Naive thymus-derived CD8-positive, alpha-beta T cell (primary cell): ENCODE measurements around the gene NEURL1. TPM values are rescaled to one million over a fixed set of nuclear protein-coding genes. Genes with fewer than 3 reads are reported as not detected.
"Not testable (repeated sequence)": the region's sequence is repeated elsewhere in the genome, so short reads cannot be mapped to it uniquely, and the experiment has no call there.

Experiments
- ATAC-seq, 2 donors: fragments of 150-1000 bp; cut with Tn5 transposase in 1 of 2; sonication (Bioruptor Pico), chemical (Tn5 transposase) in 1 of 2; 1 replicate in 1 of 2; 2 replicates in 1 of 2; pipeline ENCODE4 v1.10.0; 2021; ENCODE audit warnings: mild to moderate bottlenecking in 2 of 2, moderate library complexity in 2 of 2
- POLR2A ChIA-PET: fragments of 350-600 bp; sonication (Branson Sonifier 250); formaldehyde crosslinking; loops from one replicate; lab custom pipeline; 2021; ENCODE audit warnings: antibody characterized with exemption; lab: Charles Lee
- DNase-seq, 10 donors: peaks; one replicate each; pipeline versions ENCODE4 v3.0.0 to v3.0.0-alpha.2; 2020 to 2022
- H3K27ac Mint-ChIP-seq, 10 donors: one replicate each; pipeline ENCODE4 v1.8.0; 2020 to 2022; ENCODE audit warnings: mild to moderate bottlenecking in 10 of 10, mixed read lengths in 10 of 10, moderate library complexity in 4 of 10, inconsistent platforms in 1 of 10
- H3K27me3 Mint-ChIP-seq, 5 donors: one replicate each; pipeline ENCODE4 v1.8.0; 2021 to 2022; ENCODE audit warnings: mixed read lengths in 5 of 5
- H3K36me3 Mint-ChIP-seq, 3 donors: one replicate each; pipeline ENCODE4 v1.8.0; 2020 to 2022; ENCODE audit warnings: mixed read lengths in 3 of 3, mild to moderate bottlenecking in 2 of 3, inconsistent platforms in 1 of 3
- H3K4me1 Mint-ChIP-seq, 4 donors: one replicate each; pipeline ENCODE4 v1.8.0; 2021 to 2022; ENCODE audit warnings: mixed read lengths in 4 of 4
- H3K4me3 Mint-ChIP-seq, 10 donors: one replicate each; pipeline ENCODE4 v1.8.0; 2020 to 2022; ENCODE audit warnings: mild to moderate bottlenecking in 10 of 10, mixed read lengths in 10 of 10, moderate library complexity in 6 of 10, inconsistent platforms in 1 of 10
- H3K9me3 Mint-ChIP-seq, 9 donors: one replicate each; pipeline ENCODE4 v1.8.0; 2020 to 2022; ENCODE audit warnings: mixed read lengths in 9 of 9, mild to moderate bottlenecking in 3 of 9, inconsistent platforms in 1 of 9, moderate library complexity in 1 of 9
- polyA plus RNA-seq, 3 donors: library from polyadenylated mRNA; unstranded; fragments of 300-500 nt; fragmentation: Illumina TruSeq; gene quantifications; one replicate each; pipeline ENCODE4 v1.2.3, GENCODE V29; 2021
- total RNA-seq, 8 experiments: library from RNA in 2 of 8; stranded (reverse) in 2 of 8; gene quantifications; one replicate each; pipeline ENCODE4 v1.2.3 and lab custom pipeline; 2021 to 2026

NEURL1 gene
- total and polyA plus RNA-seq, 5 experiments from 2014 or later: 0.17 to 1.3 (median 0.73) TPM

DNA sequence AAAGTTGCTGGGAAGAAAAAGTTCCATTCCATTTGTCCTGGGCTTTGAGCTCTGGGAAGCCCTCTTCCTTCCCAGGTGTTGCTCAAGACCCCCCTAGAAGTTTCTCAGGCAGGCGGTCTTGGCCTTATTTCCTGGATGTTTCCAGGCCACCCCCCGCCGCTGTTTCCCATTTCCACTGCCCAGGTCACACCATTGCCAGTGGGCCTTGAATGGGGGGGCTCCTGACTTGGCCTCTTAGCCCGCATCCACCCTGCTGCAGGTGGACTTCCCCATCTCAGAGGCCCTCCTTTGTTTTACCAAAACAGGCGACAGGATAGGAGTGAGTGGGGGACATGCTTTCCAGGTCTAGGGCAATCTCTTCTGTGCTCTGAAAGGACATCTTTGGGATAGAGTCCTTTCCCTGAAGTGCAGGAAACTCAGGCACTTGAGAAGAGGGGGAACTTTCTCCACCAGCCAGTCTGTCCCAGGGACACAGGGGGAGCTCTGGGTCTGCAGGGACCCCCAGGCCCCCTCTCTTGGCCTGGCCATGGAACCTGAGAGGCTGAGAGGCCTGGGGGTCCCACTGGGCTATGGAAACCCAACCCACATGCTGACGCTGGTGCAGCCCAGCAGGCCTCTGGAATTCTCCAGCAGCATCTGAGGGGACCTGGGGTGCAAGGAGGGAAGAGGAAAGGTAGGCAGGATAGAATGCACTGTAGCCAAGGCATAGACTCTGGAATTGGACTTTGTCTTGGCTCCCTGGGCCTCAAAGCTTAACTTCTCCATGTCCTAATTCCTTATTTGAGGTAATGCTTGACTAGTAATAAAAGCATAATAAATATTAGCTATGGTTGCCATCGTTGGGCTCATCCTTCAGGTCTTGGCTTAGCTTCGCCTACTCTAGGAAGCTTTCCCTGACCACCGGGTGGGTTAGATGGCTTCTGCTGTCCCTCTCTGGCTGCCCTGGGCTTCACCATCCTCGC lies 17.6 kb downstream of the NEURL1 start:
- Mint-ChIP-seq H3K27me3 (peaks cover 0 to 17% (median 0%) of the 10 kb centered on the region in 5 donors), H3K4me3 (no peak overlapping the region), H3K4me1 (peaks cover 0 to 6% (median 4%) of the 10 kb centered on the region in 4 donors), H3K9me3 (no peaks in the 10 kb centered on the region), H3K27ac (no peak overlapping the region), H3K36me3 (no peaks in the 10 kb centered on the region)
- DNase-seq (peak in 1 of 10 donors; percentile 49), ATAC-seq (no peak)
- POLR2A ChIA-PET: no interaction called here

DNA sequence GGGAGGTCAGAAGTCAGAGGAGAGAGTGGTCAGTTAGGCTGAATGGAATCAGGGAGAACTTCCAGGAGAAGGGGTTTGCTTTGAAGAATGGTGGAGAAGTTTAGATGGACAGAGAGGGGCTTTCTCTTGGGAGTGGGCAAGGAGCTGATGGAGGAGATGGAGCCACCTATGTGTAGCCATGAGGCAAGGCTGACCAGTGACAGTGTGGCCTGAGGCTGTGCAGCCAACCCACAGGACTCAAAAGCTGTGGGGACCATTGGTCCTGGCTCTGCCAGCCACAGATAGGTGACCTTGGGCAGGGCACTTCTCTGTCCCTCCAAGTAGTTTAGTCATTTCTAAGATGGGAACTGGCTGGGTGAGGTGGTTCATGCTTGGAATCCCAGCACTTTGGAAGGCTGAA lies 18.7 kb downstream of the NEURL1 start:
- H3K36me3 Mint-ChIP-seq: no peaks in the 10 kb centered on the region
- no peak for ATAC-seq
- H3K4me1 Mint-ChIP-seq: peaks cover 0 to 6% (median 4%) of the 10 kb centered on the region in 4 donors

DNA sequence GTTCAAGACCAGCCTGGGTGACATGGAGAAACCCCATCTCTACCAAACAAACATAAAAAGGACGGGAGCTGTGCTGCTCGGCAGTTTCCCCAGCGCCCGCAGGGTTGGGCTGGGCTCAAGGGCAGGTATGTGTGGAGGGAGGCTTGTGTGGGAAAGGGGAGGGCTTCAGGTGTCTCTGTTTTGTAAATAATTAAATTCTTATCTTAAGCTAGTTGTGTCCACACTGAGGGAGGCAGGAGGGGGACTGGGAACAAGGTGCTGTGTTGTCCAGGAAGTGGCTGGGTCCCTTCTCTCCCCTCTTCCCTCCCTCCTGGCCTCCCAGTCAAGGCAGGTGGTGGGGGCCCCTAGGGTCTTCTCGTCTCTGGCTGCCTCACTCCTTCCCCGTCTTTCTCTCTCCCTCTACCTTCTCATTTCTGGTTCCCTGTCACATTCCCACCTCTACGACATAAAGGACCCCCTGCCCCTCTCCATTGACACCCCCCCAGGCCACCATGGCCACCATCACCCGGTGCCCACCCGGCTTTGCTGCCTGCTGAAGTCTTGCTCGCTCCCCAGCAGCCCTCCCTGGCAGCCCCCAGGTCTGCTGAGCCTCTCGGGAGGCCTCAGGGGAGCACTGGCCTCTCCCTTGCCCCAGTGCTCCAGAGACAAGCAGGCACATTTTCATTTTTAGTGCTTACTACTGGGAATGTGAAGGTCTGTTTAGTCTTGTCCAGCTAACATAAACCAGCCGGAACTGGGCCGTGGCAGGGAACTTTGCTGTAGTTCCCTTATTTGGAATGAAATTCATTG lies 19.3 kb downstream of the NEURL1 start:
- Mint-ChIP-seq H3K9me3 (no peaks in the 10 kb centered on the region), H3K27me3 (peaks cover 0 to 11% (median 0%) of the 10 kb centered on the region in 5 donors), H3K4me3 (no peak overlapping the region), H3K27ac (no peak overlapping the region), H3K36me3 (no peaks in the 10 kb centered on the region), H3K4me1 (peaks cover 0 to 6% (median 4%) of the 10 kb centered on the region in 4 donors)
- ATAC-seq: no peak
- POLR2A ChIA-PET: no interaction called here
- DNase-seq: peak in 1 of 10 donors; percentile 50

More for the DNA sequence above, 18.7 kb downstream of the NEURL1 start:
- DNase-seq: peak in 1 of 10 donors; percentile 15
- no peaks in the 10 kb centered on the region for H3K9me3 Mint-ChIP-seq
- no peak overlapping the region for H3K4me3 Mint-ChIP-seq
- H3K27ac Mint-ChIP-seq: no peak overlapping the region
- H3K27me3 Mint-ChIP-seq: peaks cover 0 to 14% (median 0%) of the 10 kb centered on the region in 5 donors
- POLR2A ChIA-PET: no interaction called here

DNA sequence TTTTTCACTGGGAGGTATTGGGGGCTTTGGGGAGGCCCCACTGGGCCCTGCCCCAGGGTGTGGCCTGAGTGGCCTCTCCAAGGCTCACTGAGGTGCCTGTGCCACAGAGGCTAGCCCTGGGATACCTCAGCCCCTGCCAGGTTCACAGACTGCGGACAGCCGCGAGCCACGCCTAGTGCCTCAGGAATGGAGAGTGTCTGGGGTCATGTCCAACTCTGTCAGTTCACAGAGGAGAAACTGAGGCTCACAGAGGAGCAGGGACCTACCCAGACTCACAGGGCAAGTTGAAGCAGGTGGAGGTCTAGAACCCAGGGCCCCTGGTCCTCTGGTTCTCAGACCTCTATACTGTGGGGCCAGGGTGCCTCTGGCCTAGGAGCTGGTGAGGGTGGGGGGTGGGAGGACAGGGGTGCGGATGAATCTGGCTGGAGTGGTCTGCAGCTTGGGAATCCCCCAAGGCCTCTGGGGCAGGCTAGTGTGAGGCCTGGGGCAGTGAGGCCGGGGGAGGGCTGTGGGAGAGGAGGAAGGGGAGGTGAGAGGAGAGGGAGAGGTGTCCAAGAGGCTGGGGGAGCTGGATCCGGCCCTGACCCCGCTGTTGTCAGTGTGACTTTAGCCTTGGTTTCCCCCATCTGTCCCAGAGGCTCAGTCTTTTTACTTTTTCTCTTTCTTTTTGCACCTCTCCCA lies 20.0 kb downstream of the NEURL1 start:
- ATAC-seq: no peak
- no peak overlapping the region for H3K4me3 Mint-ChIP-seq
- no peak overlapping the region for H3K27ac Mint-ChIP-seq

DNA sequence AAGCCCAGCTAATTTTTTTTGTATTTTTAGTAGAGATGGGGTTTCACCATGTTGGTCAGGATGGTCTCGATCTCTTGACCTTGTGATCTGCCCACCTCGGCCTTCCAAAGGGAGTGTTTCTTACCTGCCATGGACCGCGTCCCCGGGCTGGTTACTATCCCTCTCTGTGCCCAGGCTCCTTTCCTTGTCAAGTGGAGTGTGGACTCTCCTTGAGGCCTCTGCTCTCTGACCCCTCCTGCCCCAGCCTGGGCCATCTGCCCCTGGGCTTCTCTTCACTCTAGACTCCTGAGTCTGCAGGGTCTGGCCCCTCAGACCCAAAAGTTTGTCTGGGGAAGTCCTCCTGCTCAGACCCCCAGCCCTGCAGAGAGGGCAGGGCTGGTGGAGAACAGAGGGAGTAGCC lies 20.7 kb downstream of the NEURL1 start:
- Mint-ChIP-seq H3K27ac (no peak overlapping the region), H3K36me3 (no peaks in the 10 kb centered on the region), H3K9me3 (no peaks in the 10 kb centered on the region), H3K4me1 (peaks cover 0 to 6% (median 4%) of the 10 kb centered on the region in 4 donors), H3K4me3 (no peak overlapping the region), H3K27me3 (peaks cover 0 to 4% (median 2%) of the 10 kb centered on the region in 5 donors)
- POLR2A ChIA-PET: no interaction called here
- no peak for ATAC-seq
- peak in 1 of 10 donors; percentile 50 for DNase-seq

More for the DNA sequence above, 20.0 kb downstream of the NEURL1 start:
- peaks cover 0 to 6% (median 4%) of the 10 kb centered on the region in 4 donors for H3K4me1 Mint-ChIP-seq
- no peaks in the 10 kb centered on the region for H3K9me3 Mint-ChIP-seq
- H3K36me3 Mint-ChIP-seq: no peaks in the 10 kb centered on the region
- peaks cover 0 to 5% (median 2%) of the 10 kb centered on the region in 5 donors for H3K27me3 Mint-ChIP-seq
- POLR2A ChIA-PET: no interaction called here
- no peak for DNase-seq

DNA sequence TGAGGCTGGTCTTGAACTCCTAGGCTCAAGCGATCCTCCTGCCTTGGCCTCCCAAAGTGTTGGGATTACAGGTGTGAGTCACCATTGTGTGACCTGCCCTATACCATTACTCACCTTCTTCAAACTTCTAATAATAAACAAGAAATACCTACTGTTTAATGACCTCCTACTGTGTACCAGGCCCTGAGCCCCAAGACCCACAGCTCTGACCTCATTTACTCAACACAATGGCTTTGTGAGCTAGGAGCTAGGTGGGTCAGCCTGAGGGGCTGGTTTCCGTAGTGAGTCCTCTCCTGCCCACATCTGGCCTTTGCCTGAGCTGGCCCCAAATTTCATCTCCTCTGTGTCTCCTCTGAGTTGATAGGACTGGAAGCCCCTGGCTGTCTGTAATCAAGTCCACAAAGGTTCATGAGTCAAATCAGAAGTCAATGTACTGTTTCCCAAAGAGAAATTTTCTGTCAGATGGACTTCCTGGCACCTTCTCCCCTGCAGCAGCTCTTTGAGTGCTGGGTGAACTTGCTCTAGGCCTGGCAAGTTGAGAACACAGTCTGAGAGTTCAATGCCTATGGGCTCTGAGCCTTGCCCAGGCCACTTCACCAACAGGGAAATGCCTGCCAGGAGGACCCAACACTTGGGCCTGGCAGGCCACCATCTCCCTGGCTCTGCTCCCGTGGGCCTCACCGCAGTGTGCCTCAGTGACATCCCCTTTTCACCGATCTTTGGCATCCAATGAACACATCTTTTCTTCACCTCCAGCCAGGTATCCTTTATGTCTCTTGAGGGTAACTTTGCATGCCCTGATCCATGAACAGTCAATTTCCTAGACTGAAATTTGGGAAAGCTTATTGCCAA lies 24.0 kb downstream of the NEURL1 start:
- ATAC-seq: no peak
- Mint-ChIP-seq H3K4me1 (peaks cover 0 to 6% (median 2%) of the 10 kb centered on the region in 4 donors), H3K36me3 (no peaks in the 10 kb centered on the region), H3K27ac (peak overlapping the region in 1 of 10 donors; percentile 25), H3K9me3 (no peaks in the 10 kb centered on the region), H3K27me3 (peaks cover 0 to 11% (median 3%) of the 10 kb centered on the region in 5 donors), H3K4me3 (no peak overlapping the region)
- peak in 1 of 10 donors; percentile 18 for DNase-seq
- POLR2A ChIA-PET: no interaction called here

- Mint-ChIP-seq H3K36me3 (no peaks in the 10 kb centered on the region), H3K4me1 (peaks cover 0 to 7% (median 2%) of the 10 kb centered on the region in 4 donors), H3K9me3 (peaks cover 0 to 4% (median 0%) of the 10 kb centered on the region in 9 donors), H3K27me3 (peaks cover 0 to 12% (median 5%) of the 10 kb centered on the region in 5 donors), H3K27ac (peak overlapping the region in 1 of 10 donors; percentile 28), H3K4me3 (no peak overlapping the region)
- DNase-seq (peak in 1 of 10 donors; percentile 8), ATAC-seq (no peak)
- POLR2A ChIA-PET: no interaction called here
Observed at GRCh38 chr10:103519798-103520197, 26.3 kb downstream of the NEURL1 start.

DNA sequence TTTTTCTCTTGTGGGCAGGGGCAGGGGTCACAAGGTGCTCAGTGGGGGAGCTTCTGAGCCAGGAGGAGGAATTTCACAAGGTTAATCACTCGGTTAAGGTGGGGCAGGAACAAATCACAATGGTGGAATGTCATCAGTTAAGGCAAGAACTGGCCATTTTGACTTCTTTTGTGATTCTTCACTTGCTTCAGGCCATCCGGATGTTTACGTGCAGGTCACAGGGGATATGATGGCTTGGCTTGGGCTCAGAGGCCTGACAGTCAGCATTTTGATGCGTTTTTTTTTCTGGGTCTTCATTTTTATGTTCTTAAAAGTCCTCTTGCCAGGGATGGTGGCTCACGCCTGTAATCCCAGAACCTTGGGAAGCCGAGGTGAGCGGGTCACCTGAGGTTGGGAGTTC lies 28.5 kb downstream of the NEURL1 start:
- POLR2A ChIA-PET: not testable (repeated sequence)

GRCh38 chr10:103523683-103524082 lies 30.2 kb downstream of the NEURL1 start:
- DNase-seq (no peak), ATAC-seq (no peak)
- H3K36me3 Mint-ChIP-seq: peaks cover 0 to 5% (median 0%) of the 10 kb centered on the region in 3 donors
- peaks cover 0 to 1% (median 0%) of the 10 kb centered on the region in 4 donors for H3K4me1 Mint-ChIP-seq
- H3K27me3 Mint-ChIP-seq: peaks cover 0 to 23% (median 7%) of the 10 kb centered on the region in 5 donors
- H3K4me3 Mint-ChIP-seq: no peak overlapping the region
- POLR2A ChIA-PET: no interaction called here
- H3K27ac Mint-ChIP-seq: no peak overlapping the region
- peaks cover 0 to 13% (median 5%) of the 10 kb centered on the region in 9 donors for H3K9me3 Mint-ChIP-seq

More for the DNA sequence above, 28.5 kb downstream of the NEURL1 start:
- not testable (repeated sequence) for H3K4me1 Mint-ChIP-seq, ATAC-seq, H3K27ac Mint-ChIP-seq, H3K4me3 Mint-ChIP-seq, H3K36me3 Mint-ChIP-seq, DNase-seq
- Mint-ChIP-seq H3K27me3 (peaks cover 0 to 24% (median 7%) of the 10 kb centered on the region in 5 donors), H3K9me3 (peaks cover 0 to 10% (median 5%) of the 10 kb centered on the region in 9 donors)

DNA sequence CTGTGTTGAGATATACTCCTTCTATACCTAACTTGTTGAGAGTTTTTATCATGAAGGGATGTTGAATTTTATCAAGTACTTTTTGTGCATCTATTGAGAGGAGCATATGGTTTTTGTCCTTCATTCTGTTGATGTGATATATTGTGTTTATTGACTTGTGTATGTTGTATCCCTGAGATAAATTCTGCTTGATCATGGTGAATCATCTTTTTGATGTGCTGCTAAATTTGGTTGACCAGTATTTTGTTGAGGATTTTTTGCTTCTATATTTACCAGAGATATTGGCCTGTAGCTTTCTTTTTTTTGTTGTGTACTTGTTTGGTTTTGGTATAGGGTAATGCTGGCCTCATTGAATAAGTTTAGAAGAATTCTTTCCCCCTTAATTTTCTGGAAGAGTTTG lies 32.4 kb downstream of the NEURL1 start:
- H3K27me3 Mint-ChIP-seq: peaks cover 0 to 22% (median 7%) of the 10 kb centered on the region in 5 donors
- DNase-seq: no peak
- peaks cover 0 to 5% (median 4%) of the 10 kb centered on the region in 3 donors for H3K36me3 Mint-ChIP-seq
- peaks cover 2 to 26% (median 9%) of the 10 kb centered on the region in 9 donors for H3K9me3 Mint-ChIP-seq
- ATAC-seq: no peak
- H3K4me1 Mint-ChIP-seq: peaks cover 0 to 1% (median 0%) of the 10 kb centered on the region in 4 donors
- H3K27ac Mint-ChIP-seq: no peak overlapping the region
- POLR2A ChIA-PET: no interaction called here
- H3K4me3 Mint-ChIP-seq: no peak overlapping the region

GRCh38 chr10:103527476-103527875 lies 34.0 kb downstream of the NEURL1 start:
- H3K27ac Mint-ChIP-seq, H3K4me1 Mint-ChIP-seq, ATAC-seq, H3K36me3 Mint-ChIP-seq, H3K4me3 Mint-ChIP-seq, POLR2A ChIA-PET, DNase-seq: not testable (repeated sequence)
- Mint-ChIP-seq H3K27me3 (peaks cover 0 to 25% (median 6%) of the 10 kb centered on the region in 5 donors), H3K9me3 (peaks cover 2 to 39% (median 13%) of the 10 kb centered on the region in 9 donors)
